Activated CD4-positive, alpha-beta T cell treated with anti-CD3 and anti-CD28 coated beads, Interleukin-10, Interleukin-2, amounts not matched to agents 100 ng/mL and 50 ng/mL, durations not matched to agents 16 hours and 8 hours (primary cell): ENCODE measurements around the gene FMC1.

Source experiments
- DNase-seq: peaks from one replicate; pipeline ENCODE4 v3.0.0-alpha.2; 2020

The FMC1 gene

GRCh38 chr7:139387594-139387993 lies 46.5 kb downstream of the FMC1 start:
- no peak for DNase-seq

DNA sequence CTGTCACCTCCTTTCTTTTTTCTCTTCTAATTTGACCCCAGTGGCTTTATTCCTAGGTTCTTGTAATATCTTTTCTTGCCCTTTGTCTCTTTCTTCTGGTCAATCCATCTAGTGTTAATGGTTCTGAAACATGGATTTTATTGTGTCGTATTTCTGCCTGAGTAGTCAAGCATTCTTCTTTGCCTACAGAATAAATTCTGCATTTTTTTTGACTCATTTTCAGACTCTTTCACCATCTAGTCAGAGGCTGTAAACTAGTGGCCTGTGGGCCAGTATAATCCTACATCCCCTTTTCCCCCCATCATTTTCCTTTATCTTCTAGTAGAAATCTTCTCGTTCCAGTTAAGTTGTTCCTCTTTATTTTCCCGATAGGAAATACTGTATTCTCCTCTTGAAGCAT lies 48.0 kb downstream of the FMC1 start:
- DNase-seq = no peak

GRCh38 chr7:139389774-139390173 lies 48.6 kb downstream of the FMC1 start:
- DNase-seq = no peak

DNA sequence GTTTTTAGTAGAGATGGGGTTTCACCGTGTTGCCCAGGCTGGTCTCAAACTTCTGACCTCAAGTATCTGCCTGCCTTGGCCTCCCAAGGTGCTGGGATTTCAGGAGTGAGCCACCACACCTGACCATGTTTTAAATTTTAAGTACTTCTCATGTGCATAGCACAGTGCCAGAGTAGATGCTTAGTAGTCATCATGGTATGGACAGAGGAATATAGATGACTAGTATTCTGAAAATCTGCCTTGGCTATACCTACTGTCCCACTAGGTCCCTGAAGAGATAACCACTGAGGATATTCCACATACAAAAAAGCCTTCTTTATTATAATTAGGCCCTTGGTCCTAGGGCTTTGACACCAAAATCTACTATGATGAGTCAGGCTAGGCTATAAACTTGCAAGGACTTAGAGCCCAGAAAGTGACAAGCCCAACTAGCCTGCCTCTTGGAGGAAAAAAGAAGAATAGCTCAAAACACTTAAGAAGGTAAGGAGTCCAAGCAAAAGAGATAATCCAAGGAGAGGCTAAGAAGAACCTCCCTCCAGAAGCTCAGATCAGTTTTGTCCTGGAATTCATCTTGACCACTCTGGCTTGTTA lies 52.6 kb downstream of the FMC1 start:
- no peak for DNase-seq

DNA sequence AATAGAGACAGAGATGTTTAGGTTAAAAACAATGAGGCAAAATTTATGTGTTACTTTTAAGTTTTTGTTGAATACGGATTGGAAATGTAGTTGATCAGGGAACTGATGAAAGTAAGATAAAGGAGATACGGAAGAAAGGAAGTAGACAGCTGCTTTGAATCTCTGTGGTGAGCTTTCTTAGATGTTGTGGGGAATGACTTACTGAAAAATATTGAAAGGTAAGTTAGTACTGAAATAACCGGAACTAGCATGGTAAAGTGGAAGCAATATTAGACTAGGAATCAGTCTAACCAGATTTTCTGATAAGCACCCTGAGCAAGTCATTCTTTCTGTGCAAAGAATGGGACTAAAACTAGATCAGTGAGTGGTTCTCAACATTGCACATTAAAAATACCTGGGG lies 53.4 kb downstream of the FMC1 start:
- peak; percentile 22 for DNase-seq
